Keratinocyte (primary cell): Measurements from ENCODE around the gene RAD18.

Source experiments
- EZH2 ChIP-seq: IDR thresholded peaks from one replicate; pipeline ENCODE4 v1.6.1; 2012; ENCODE audit warnings: inconsistent platforms, mild to moderate bottlenecking, low read length, moderate library complexity
- TF ChIP-seq, protein P1 (sequence below), 3 experiments: IDR thresholded peaks in 1 of 3; conservative IDR thresholded peaks in 1 of 3; optimal IDR thresholded peaks in 1 of 3; 2 replicates in 2 of 3; 3 replicates in 1 of 3; pipeline versions ENCODE3 to v1.5.1; 2011; ENCODE audit warnings: low read length in 3 of 3, mild to moderate bottlenecking in 3 of 3, moderate library complexity in 2 of 3, control low read depth in 1 of 3, inconsistent platforms in 1 of 3; ENCODE audit not compliant: insufficient read depth in 2 of 3; ENCODE audit errors: extremely low read depth in 1 of 3

DNA sequence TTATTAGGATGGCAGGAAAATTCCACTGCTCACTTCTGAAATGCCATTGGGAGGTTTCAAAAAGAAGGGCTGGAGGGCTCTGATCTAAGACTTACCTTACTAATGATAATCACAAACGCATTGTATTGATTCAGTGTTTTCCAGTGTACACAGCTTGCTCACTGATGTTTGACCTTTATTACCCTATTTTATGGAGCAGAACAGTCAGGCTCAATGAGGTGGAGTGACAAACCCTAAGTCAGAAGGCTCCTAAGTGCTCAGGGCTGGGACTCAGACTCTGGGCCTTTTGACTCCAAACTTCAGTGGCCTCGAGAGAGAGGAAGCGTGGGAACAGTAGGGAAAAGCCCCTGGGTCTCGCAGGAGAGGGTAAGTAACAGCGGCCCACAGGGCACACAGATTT lies 20.3 kb upstream of the RAD18 start:
- TF ChIP-seq, protein P1, sequence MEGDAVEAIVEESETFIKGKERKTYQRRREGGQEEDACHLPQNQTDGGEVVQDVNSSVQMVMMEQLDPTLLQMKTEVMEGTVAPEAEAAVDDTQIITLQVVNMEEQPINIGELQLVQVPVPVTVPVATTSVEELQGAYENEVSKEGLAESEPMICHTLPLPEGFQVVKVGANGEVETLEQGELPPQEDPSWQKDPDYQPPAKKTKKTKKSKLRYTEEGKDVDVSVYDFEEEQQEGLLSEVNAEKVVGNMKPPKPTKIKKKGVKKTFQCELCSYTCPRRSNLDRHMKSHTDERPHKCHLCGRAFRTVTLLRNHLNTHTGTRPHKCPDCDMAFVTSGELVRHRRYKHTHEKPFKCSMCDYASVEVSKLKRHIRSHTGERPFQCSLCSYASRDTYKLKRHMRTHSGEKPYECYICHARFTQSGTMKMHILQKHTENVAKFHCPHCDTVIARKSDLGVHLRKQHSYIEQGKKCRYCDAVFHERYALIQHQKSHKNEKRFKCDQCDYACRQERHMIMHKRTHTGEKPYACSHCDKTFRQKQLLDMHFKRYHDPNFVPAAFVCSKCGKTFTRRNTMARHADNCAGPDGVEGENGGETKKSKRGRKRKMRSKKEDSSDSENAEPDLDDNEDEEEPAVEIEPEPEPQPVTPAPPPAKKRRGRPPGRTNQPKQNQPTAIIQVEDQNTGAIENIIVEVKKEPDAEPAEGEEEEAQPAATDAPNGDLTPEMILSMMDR (optimal IDR thresholded peaks at IDR 0.05 in 1 of 3, IDR thresholded peaks at IDR 0.05 in 1 of 3, conservative IDR thresholded peaks at IDR 0.05 in 1 of 3; ENCODE audit: extremely low read depth in 1 of 3, insufficient read depth in 2 of 3, low read length in 3 of 3): no peak
- TF ChIP-seq EZH2: no peak
